WERI-Rb-1 (cell line): ENCODE results near the gene ATG5.
"Not testable (repeated sequence)": the region's sequence is repeated elsewhere in the genome, so short reads cannot be mapped to it uniquely, and the experiment has no call there.

ENCODE experiments used
- DNase-seq: peaks from one replicate; pipeline ENCODE4 v3.0.0-alpha.2; 2020
- H3K27ac ChIP-seq: fragments of 250-450 bp; sonication (Bioruptor Pico); 2 replicates; pipeline ENCODE4 v1.5.1; 2020; ENCODE audit warnings: mild to moderate bottlenecking, moderate library complexity
- H3K27me3 ChIP-seq: fragments of 250-450 bp; sonication (Bioruptor Pico); 2 replicates; pipeline ENCODE4 v1.5.1; 2021; ENCODE audit warnings: mild to moderate bottlenecking, low read depth, moderate library complexity; ENCODE audit not compliant: insufficient read depth, severe bottlenecking
- H3K36me3 ChIP-seq: fragments of 250-450 bp; sonication (Bioruptor Pico); 2 replicates; pipeline ENCODE4 v1.5.1; 2020; ENCODE audit warnings: mild to moderate bottlenecking, moderate library complexity
- H3K4me3 ChIP-seq: 2 replicates; pipeline ENCODE4 v1.5.1; 2011; ENCODE audit warnings: low read depth, mild to moderate bottlenecking, control low read depth, low read length
- H3K9me3 ChIP-seq: fragments of 250-450 bp; sonication (Bioruptor Pico); 2 replicates; pipeline ENCODE4 v1.5.1; 2021; ENCODE audit warnings: mild to moderate bottlenecking, moderate library complexity; ENCODE audit not compliant: severe bottlenecking
- TF ChIP-seq, protein P1 (sequence below): IDR thresholded peaks from 2 replicates; pipeline ENCODE4 v1.5.1; 2011; ENCODE audit warnings: low read depth, mild to moderate bottlenecking, control low read depth, inconsistent platforms, low read length

The ATG5 gene

GRCh38 chr6:106156413-106156812 is 169.1 kb downstream of the ATG5 start:
- TF ChIP-seq, protein P1, sequence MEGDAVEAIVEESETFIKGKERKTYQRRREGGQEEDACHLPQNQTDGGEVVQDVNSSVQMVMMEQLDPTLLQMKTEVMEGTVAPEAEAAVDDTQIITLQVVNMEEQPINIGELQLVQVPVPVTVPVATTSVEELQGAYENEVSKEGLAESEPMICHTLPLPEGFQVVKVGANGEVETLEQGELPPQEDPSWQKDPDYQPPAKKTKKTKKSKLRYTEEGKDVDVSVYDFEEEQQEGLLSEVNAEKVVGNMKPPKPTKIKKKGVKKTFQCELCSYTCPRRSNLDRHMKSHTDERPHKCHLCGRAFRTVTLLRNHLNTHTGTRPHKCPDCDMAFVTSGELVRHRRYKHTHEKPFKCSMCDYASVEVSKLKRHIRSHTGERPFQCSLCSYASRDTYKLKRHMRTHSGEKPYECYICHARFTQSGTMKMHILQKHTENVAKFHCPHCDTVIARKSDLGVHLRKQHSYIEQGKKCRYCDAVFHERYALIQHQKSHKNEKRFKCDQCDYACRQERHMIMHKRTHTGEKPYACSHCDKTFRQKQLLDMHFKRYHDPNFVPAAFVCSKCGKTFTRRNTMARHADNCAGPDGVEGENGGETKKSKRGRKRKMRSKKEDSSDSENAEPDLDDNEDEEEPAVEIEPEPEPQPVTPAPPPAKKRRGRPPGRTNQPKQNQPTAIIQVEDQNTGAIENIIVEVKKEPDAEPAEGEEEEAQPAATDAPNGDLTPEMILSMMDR: no peak
- Histone ChIP-seq H3K9me3 (no peaks in the 10 kb centered on the region), H3K4me3 (no peak overlapping the region), H3K27me3 (no peaks in the 10 kb centered on the region), H3K36me3 (no peaks in the 10 kb centered on the region), H3K27ac (no peak overlapping the region)
- no peak for DNase-seq

GRCh38 chr6:106155219-106155830 is 170.2 kb downstream of the ATG5 start:
- no peak for DNase-seq
- H3K4me3 ChIP-seq: no peak overlapping the region

GRCh38 chr6:106154326-106154725 is 171.2 kb downstream of the ATG5 start:
- H3K36me3 ChIP-seq: no peaks in the 10 kb centered on the region
- H3K9me3 ChIP-seq: no peaks in the 10 kb centered on the region
- H3K27ac ChIP-seq: no peak overlapping the region
- no peak for DNase-seq
- H3K4me3 ChIP-seq: no peak overlapping the region
- no peaks in the 10 kb centered on the region for H3K27me3 ChIP-seq
- TF ChIP-seq, protein P1: no peak

More at GRCh38 chr6:106155219-106155830, 170.2 kb downstream of the ATG5 start:
- Histone ChIP-seq H3K27me3 (no peaks in the 10 kb centered on the region), H3K27ac (no peak overlapping the region), H3K9me3 (no peaks in the 10 kb centered on the region), H3K36me3 (no peaks in the 10 kb centered on the region)
- TF ChIP-seq, protein P1: no peak

- H3K27ac ChIP-seq: no peak overlapping the region
- TF ChIP-seq, protein P1: no peak
- DNase-seq: no peak
Observed at GRCh38 chr6:106152952-106153351, 172.6 kb downstream of the ATG5 start.

DNA sequence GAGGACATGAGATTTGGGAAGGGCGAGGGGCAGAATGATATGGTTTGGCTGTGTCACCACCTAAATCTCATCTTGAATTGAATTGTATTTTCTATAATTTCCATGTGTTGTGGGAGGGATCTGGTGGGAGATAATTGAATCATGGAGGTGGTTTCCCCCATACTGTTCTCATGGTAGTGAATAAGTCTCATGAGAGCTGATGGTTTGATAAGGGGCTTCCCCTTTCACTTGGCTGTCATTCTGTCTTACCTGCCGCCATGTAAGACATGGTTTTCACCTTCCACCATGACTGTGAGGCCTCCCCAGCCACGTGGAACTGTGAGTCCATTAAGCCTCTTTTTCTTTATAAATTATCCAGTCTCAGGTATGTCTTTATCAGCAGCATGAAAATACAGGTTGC is 173.1 kb downstream of the ATG5 start:
- not testable (repeated sequence) for H3K36me3 ChIP-seq, H3K27ac ChIP-seq, H3K4me3 ChIP-seq, DNase-seq, H3K27me3 ChIP-seq, H3K9me3 ChIP-seq

More at GRCh38 chr6:106152952-106153351, 172.6 kb downstream of the ATG5 start:
- Histone ChIP-seq H3K36me3 (no peaks in the 10 kb centered on the region), H3K4me3 (no peak overlapping the region), H3K9me3 (no peaks in the 10 kb centered on the region), H3K27me3 (no peaks in the 10 kb centered on the region)

- Histone ChIP-seq H3K36me3 (no peaks in the 10 kb centered on the region), H3K27me3 (no peaks in the 10 kb centered on the region), H3K27ac (no peak overlapping the region), H3K9me3 (no peaks in the 10 kb centered on the region), H3K4me3 (no peak overlapping the region)
- TF ChIP-seq, protein P1: no peak
- no peak for DNase-seq
Observed at GRCh38 chr6:106149472-106150069, 176.0 kb downstream of the ATG5 start.
